ENCODE results near the gene IPO4.
"Not testable (repeated sequence)": the region's sequence is repeated elsewhere in the genome, so short reads cannot be mapped to it uniquely, and the experiment has no call there.

The IPO4 gene

DNA sequence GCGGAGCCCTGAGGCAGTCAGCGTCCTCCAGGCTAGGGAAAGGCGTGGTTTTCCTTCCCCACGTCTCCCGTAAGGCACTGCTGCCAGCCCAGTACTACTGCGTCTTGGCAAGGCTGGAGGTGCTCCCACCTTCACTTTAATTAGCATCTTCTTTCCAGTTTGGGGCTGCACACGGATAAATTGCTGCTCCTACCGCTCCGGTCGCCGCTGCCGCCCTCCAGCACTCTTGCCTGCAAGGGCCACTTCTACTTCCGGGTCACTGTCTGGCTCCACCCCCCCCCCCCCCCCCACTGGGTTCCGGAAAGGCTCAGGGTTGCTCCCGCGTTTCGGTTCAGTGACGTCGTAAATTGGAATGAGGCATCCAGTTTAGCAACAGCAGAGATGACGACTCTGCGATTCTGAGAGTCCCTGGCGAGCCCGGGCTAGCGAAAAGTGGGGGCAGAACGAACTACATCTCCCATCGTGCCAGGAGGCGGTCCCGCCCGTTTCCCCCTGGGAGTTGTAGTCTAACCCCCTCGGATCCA lies 43.6 kb upstream of the IPO4 start, which contains the start of gene NEDD8:
TSS of gene NEDD8 (minus strand) at position 247 of the 524 bp plus-strand sequence. CDS start at position 147, 100 bp downstream.
- peak within 1 kb of the TSS; percentile 78 to 96 (median 84) for H3K9ac ChIP-seq (ENCODE audit: low read length in 5 of 5)

DNA sequence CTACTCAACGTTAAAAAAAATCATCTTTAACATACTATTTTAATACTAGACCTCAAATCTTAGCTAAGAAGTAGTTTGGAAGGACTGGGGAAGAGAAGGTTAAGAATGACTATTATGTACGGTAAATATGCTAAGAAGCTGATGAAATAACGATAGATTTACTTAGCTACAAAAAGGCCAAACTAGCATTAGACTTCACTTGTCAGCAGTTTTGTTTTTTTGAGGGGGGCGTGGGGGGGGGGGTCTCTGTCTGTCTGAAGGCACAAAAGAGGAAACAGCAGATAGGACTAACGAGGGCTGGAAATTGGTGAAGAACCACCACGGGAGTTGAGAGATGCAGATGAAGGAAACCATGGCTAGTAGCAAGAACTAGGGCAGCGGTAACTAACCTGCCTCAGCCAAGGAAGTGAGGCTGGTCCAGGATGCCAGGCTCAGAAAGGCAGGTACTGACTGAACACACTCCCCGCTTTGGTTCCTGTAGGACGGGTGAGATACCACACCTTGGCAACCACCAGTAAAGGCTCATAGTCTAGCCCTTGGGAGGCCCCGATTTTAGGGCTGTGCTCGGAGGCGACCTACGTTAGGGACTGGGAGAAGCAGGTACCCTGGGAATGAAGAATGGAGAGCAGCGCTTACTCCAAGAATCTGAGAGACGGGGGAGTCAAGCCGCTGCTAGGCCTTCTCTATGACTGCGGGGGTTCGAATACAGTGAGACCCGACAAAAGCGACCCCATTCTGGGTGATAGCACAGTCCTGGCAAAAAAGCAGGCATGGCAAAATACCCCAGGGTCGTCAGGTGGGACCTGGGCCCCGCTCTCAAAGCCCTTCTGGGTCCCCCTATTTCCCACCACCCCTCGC lies 42.9 kb upstream of the IPO4 start:
- peaks cover 11 to 31% (median 16%) of the 10 kb centered on the region in 5 donors for H3K36me3 ChIP-seq (ENCODE audit: control insufficient read depth in 5 of 5, insufficient read depth in 5 of 5, low read length in 5 of 5)
- H3K27ac ChIP-seq (ENCODE audit: low read depth, low read length): peak overlapping the region; percentile 97

More for the DNA sequence above, 43.6 kb upstream of the IPO4 start, which contains the start of gene NEDD8:
- H3K4me1 ChIP-seq (ENCODE audit: control insufficient read depth in 5 of 5, insufficient read depth in 5 of 5, low read length in 5 of 5): peaks cover 8 to 36% (median 29%) of the 10 kb centered on the region in 5 donors
- H3K27ac ChIP-seq (ENCODE audit: low read depth, low read length): peak within 1 kb of the TSS; percentile 97
- H3K9me3 ChIP-seq (ENCODE audit: control insufficient read depth in 5 of 5, low read length in 5 of 5): no peaks in the 10 kb centered on the region
- H3K36me3 ChIP-seq (ENCODE audit: control insufficient read depth in 5 of 5, insufficient read depth in 5 of 5, low read length in 5 of 5): peaks cover 17 to 37% (median 20%) of the 10 kb centered on the region in 5 donors
- no peaks in the 10 kb centered on the region for H3K27me3 ChIP-seq (ENCODE audit: control insufficient read depth in 5 of 5, insufficient read depth in 4 of 5, low read length in 5 of 5)
- peak within 1 kb of the TSS; percentile 93 to 98 (median 96) for H3K4me3 ChIP-seq (ENCODE audit: low read depth in 1 of 5, low read length in 5 of 5)

DNA sequence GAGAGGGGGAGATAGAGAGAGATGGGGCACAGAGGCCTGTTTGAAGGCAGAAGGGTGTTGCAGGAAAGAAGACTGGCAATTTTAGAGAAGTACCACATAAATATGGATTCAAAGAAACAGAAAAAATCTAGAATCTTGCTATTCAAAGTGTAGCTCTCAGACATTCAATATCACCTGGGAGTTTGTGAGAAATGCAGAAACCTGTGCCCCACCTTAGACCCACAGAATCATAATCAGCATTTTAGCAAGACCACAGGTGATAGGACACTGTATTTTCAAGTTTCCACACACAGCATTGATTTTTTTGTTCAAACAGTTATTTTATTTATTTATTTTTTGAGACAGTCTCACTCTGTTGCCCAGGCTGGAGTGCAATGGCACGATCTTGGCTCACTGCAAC lies 40.3 kb upstream of the IPO4 start:
- peak overlapping the region in 1 of 5 donors; percentile 3 for H3K9ac ChIP-seq (ENCODE audit: low read length in 5 of 5)
- H3K36me3 ChIP-seq (ENCODE audit: control insufficient read depth in 5 of 5, insufficient read depth in 5 of 5, low read length in 5 of 5): peaks cover 0 to 9% (median 2%) of the 10 kb centered on the region in 5 donors
- no peak overlapping the region for H3K4me3 ChIP-seq (ENCODE audit: low read depth in 1 of 5, low read length in 5 of 5)
- H3K27me3 ChIP-seq (ENCODE audit: control insufficient read depth in 5 of 5, insufficient read depth in 4 of 5, low read length in 5 of 5): no peaks in the 10 kb centered on the region
- H3K27ac ChIP-seq (ENCODE audit: low read depth, low read length): no peak overlapping the region
- peaks cover 8 to 29% (median 26%) of the 10 kb centered on the region in 5 donors for H3K4me1 ChIP-seq (ENCODE audit: control insufficient read depth in 5 of 5, insufficient read depth in 5 of 5, low read length in 5 of 5)
- H3K9me3 ChIP-seq (ENCODE audit: control insufficient read depth in 5 of 5, low read length in 5 of 5): no peaks in the 10 kb centered on the region

More for the DNA sequence above, 42.9 kb upstream of the IPO4 start:
- Histone ChIP-seq H3K9me3 (ENCODE audit: control insufficient read depth in 5 of 5, low read length in 5 of 5) (no peaks in the 10 kb centered on the region), H3K4me1 (ENCODE audit: control insufficient read depth in 5 of 5, insufficient read depth in 5 of 5, low read length in 5 of 5) (peaks cover 8 to 36% (median 29%) of the 10 kb centered on the region in 5 donors), H3K27me3 (ENCODE audit: control insufficient read depth in 5 of 5, insufficient read depth in 4 of 5, low read length in 5 of 5) (no peaks in the 10 kb centered on the region), H3K9ac (ENCODE audit: low read length in 5 of 5) (peak overlapping the region; percentile 76 to 96 (median 84)), H3K4me3 (ENCODE audit: low read depth in 1 of 5, low read length in 5 of 5) (peak overlapping the region; percentile 93 to 98 (median 96))

DNA sequence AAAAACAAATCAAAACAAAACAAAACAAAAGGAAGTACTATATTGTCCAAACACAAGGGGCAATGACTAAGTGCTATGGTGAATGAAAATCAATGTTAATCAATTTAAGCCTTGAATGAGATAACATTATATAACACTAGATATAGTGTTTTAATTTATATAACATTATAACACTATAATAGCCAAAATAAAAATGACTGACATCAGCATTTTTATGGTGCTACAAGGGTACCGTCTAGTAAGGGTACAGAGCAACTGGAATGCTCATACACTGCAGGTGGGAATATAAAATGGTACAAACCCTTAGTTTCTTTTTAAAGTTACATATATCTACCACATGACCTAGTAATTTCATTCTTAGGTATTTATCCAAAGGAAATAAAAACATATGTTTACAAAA lies 37.9 kb upstream of the IPO4 start:
- H3K4me3 ChIP-seq (ENCODE audit: low read depth in 1 of 5, low read length in 5 of 5): no peak overlapping the region
- H3K27ac ChIP-seq (ENCODE audit: low read depth, low read length): no peak overlapping the region
- peaks cover 0 to 9% (median 2%) of the 10 kb centered on the region in 5 donors for H3K36me3 ChIP-seq (ENCODE audit: control insufficient read depth in 5 of 5, insufficient read depth in 5 of 5, low read length in 5 of 5)
- H3K27me3 ChIP-seq (ENCODE audit: control insufficient read depth in 5 of 5, insufficient read depth in 4 of 5, low read length in 5 of 5): no peaks in the 10 kb centered on the region
- peaks cover under 1 to 11% (median 9%) of the 10 kb centered on the region in 5 donors for H3K4me1 ChIP-seq (ENCODE audit: control insufficient read depth in 5 of 5, insufficient read depth in 5 of 5, low read length in 5 of 5)
- H3K9ac ChIP-seq (ENCODE audit: low read length in 5 of 5): no peak overlapping the region
- no peaks in the 10 kb centered on the region for H3K9me3 ChIP-seq (ENCODE audit: control insufficient read depth in 5 of 5, low read length in 5 of 5)

DNA sequence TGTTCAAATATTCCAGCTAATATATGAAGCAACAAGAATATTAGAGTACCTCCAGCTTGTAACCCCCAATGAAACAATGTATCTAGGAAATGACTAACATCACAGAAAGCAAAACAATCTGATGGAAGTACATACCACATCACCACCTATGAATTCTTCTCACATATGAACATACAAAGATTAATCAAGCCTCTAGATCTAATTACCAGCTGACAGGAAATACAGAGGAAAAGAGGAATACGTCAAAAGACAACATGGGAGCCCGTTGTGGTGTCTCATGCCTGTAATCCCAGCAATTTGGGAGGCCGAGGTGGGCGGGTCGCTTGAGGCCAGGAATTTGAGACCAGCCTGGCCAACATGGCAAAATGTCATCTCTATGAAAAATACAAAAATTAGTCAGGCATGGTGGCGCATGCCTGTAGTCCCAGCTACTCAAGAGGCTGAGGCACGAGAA lies 36.0 kb upstream of the IPO4 start:
- Histone ChIP-seq H3K36me3 (ENCODE audit: control insufficient read depth in 5 of 5, insufficient read depth in 5 of 5, low read length in 5 of 5) (peaks cover 0 to 9% (median 2%) of the 10 kb centered on the region in 5 donors), H3K4me1 (ENCODE audit: control insufficient read depth in 5 of 5, insufficient read depth in 5 of 5, low read length in 5 of 5) (peaks cover 0 to 3% (median 0%) of the 10 kb centered on the region in 5 donors), H3K27me3 (ENCODE audit: control insufficient read depth in 5 of 5, insufficient read depth in 4 of 5, low read length in 5 of 5) (no peaks in the 10 kb centered on the region), H3K27ac (ENCODE audit: low read depth, low read length) (no peak overlapping the region), H3K4me3 (ENCODE audit: low read depth in 1 of 5, low read length in 5 of 5) (no peak overlapping the region), H3K9me3 (ENCODE audit: control insufficient read depth in 5 of 5, low read length in 5 of 5) (no peaks in the 10 kb centered on the region), H3K9ac (ENCODE audit: low read length in 5 of 5) (no peak overlapping the region)

DNA sequence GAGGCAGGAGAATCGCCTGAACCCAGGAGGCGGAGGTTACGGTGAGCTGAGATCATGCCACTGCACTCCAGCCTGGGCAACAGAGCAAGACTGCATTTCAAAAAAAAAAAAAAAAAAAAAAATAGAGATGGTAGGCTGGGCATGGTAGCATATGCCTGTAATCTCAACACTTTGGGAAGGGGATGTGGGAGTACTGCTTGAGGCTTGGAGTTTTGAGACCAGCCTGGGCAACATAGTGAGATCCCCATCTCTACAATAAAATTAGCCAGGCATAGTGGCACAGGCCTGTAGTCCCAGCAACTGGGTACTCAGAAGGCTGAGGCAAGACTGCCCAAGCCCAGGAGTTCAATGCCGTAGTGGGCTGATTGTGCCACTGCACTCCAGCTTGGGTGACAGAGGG lies 34.4 kb upstream of the IPO4 start:
- H3K9ac ChIP-seq (ENCODE audit: low read length in 5 of 5); H3K27ac ChIP-seq (ENCODE audit: low read depth, low read length); H3K27me3 ChIP-seq (ENCODE audit: control insufficient read depth in 5 of 5, insufficient read depth in 4 of 5, low read length in 5 of 5); H3K4me3 ChIP-seq (ENCODE audit: low read depth in 1 of 5, low read length in 5 of 5); H3K4me1 ChIP-seq (ENCODE audit: control insufficient read depth in 5 of 5, insufficient read depth in 5 of 5, low read length in 5 of 5); H3K36me3 ChIP-seq (ENCODE audit: control insufficient read depth in 5 of 5, insufficient read depth in 5 of 5, low read length in 5 of 5); H3K9me3 ChIP-seq (ENCODE audit: control insufficient read depth in 5 of 5, low read length in 5 of 5): not testable (repeated sequence)

DNA sequence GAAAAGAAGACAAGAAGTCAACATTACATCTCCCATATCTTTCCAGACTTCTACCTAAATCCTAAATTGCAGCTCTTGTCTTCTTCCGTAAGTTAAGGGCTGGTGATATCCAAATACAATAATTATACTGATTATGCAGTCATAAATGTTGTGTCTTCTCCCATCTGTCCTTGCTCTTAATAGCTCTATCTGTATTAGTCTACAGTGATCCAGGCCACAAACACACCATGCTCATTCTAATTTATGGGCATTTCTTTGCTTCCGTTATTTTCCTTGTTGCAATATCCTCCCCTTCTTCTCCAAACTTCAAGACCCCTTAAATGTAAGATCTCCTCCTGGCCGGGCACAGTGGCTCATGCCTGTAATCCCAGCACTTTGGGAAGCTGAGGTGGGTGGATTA lies 30.9 kb upstream of the IPO4 start:
- Histone ChIP-seq H3K27me3 (ENCODE audit: control insufficient read depth in 5 of 5, insufficient read depth in 4 of 5, low read length in 5 of 5) (no peaks in the 10 kb centered on the region), H3K9me3 (ENCODE audit: control insufficient read depth in 5 of 5, low read length in 5 of 5) (no peaks in the 10 kb centered on the region), H3K27ac (ENCODE audit: low read depth, low read length) (no peak overlapping the region), H3K36me3 (ENCODE audit: control insufficient read depth in 5 of 5, insufficient read depth in 5 of 5, low read length in 5 of 5) (peaks cover 3 to 14% (median 4%) of the 10 kb centered on the region in 5 donors), H3K4me1 (ENCODE audit: control insufficient read depth in 5 of 5, insufficient read depth in 5 of 5, low read length in 5 of 5) (peaks cover 0 to 17% (median 12%) of the 10 kb centered on the region in 5 donors), H3K9ac (ENCODE audit: low read length in 5 of 5) (no peak overlapping the region), H3K4me3 (ENCODE audit: low read depth in 1 of 5, low read length in 5 of 5) (no peak overlapping the region)

DNA sequence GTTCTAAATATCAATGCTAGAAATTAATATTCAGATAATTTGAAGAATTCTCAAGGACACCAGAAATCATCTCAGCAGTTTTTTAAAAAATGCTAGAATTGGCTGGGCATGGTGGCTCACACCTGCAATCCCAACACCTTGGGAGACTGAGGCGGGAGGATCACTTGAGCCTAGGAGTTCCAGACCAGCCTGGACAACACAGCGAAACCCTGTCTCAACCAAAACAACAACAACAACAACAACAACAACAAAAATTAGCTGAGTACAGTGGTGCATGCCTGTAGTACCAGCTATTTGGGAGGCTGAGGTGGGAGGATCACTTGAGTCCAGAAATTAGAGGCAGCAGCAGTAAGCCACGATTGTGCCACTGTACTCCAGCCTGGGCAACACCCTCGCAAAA lies 30.5 kb upstream of the IPO4 start:
- no peak overlapping the region for H3K27ac ChIP-seq (ENCODE audit: low read depth, low read length)
- no peak overlapping the region for H3K4me3 ChIP-seq (ENCODE audit: low read depth in 1 of 5, low read length in 5 of 5)
- peaks cover 3 to 14% (median 4%) of the 10 kb centered on the region in 5 donors for H3K36me3 ChIP-seq (ENCODE audit: control insufficient read depth in 5 of 5, insufficient read depth in 5 of 5, low read length in 5 of 5)
- no peak overlapping the region for H3K9ac ChIP-seq (ENCODE audit: low read length in 5 of 5)
- no peaks in the 10 kb centered on the region for H3K9me3 ChIP-seq (ENCODE audit: control insufficient read depth in 5 of 5, low read length in 5 of 5)
- H3K27me3 ChIP-seq (ENCODE audit: control insufficient read depth in 5 of 5, insufficient read depth in 4 of 5, low read length in 5 of 5): no peaks in the 10 kb centered on the region
- H3K4me1 ChIP-seq (ENCODE audit: control insufficient read depth in 5 of 5, insufficient read depth in 5 of 5, low read length in 5 of 5): peaks cover 0 to 18% (median 11%) of the 10 kb centered on the region in 5 donors

DNA sequence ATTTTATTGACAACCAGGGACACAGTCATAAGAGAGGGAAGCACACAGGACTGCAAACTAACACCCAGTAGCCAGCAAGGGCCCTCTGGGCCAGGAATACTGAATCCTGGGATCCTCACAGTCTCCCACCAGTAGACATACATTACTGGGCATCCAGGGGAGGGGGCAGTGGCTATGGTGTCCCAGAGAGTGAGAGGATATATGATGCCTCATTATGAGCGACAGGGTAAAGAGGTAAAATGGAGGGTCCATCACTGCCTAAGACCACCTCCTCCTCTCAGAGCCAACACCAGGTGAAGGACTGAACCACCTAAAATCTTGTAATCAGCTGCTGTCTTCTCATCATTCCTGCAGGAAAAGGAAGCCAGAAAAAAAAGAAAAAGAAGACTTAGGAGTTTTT lies 28.3 kb upstream of the IPO4 start:
- H3K9me3 ChIP-seq (ENCODE audit: control insufficient read depth in 5 of 5, low read length in 5 of 5); H3K27me3 ChIP-seq (ENCODE audit: control insufficient read depth in 5 of 5, insufficient read depth in 4 of 5, low read length in 5 of 5); H3K9ac ChIP-seq (ENCODE audit: low read length in 5 of 5); H3K27ac ChIP-seq (ENCODE audit: low read depth, low read length); H3K4me3 ChIP-seq (ENCODE audit: low read depth in 1 of 5, low read length in 5 of 5): not testable (repeated sequence)
- H3K36me3 ChIP-seq (ENCODE audit: control insufficient read depth in 5 of 5, insufficient read depth in 5 of 5, low read length in 5 of 5): peaks cover 3 to 14% (median 4%) of the 10 kb centered on the region in 5 donors
- H3K4me1 ChIP-seq (ENCODE audit: control insufficient read depth in 5 of 5, insufficient read depth in 5 of 5, low read length in 5 of 5): peaks cover 0 to 34% (median 21%) of the 10 kb centered on the region in 5 donors

DNA sequence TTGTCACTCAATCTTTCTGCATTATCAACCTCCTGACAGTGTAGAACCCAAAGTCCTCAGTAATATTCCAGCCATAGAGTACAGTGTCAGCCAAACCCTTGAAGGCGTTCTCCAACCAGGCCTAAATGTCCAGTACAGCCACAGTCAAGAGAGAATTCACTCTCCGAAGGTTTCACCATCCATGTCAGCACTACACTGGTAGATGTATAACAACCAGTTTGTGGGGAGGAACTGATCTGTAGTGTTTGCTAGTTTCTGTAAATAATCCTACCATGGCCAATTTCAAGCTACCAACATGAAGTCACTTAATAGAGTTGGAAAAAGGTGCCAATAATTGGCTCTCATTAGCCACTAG lies 27.7 kb upstream of the IPO4 start:
- no peaks in the 10 kb centered on the region for H3K27me3 ChIP-seq (ENCODE audit: control insufficient read depth in 5 of 5, insufficient read depth in 4 of 5, low read length in 5 of 5)
- H3K4me3 ChIP-seq (ENCODE audit: low read depth in 1 of 5, low read length in 5 of 5): peak overlapping the region in 4 of 5 donors; percentile 77 to 99 (median 86)
- no peaks in the 10 kb centered on the region for H3K9me3 ChIP-seq (ENCODE audit: control insufficient read depth in 5 of 5, low read length in 5 of 5)
- peaks cover 0 to 34% (median 24%) of the 10 kb centered on the region in 5 donors for H3K4me1 ChIP-seq (ENCODE audit: control insufficient read depth in 5 of 5, insufficient read depth in 5 of 5, low read length in 5 of 5)
- H3K27ac ChIP-seq (ENCODE audit: low read depth, low read length): peak overlapping the region; percentile 80
- H3K36me3 ChIP-seq (ENCODE audit: control insufficient read depth in 5 of 5, insufficient read depth in 5 of 5, low read length in 5 of 5): peaks cover 4 to 16% (median 7%) of the 10 kb centered on the region in 5 donors
- H3K9ac ChIP-seq (ENCODE audit: low read length in 5 of 5): peak overlapping the region in 1 of 5 donors; percentile 35

All from subcutaneous abdominal adipose tissue (tissue), 5 donors.